H1 (cell line): ENCODE data around the gene CNOT3. TPM values are rescaled to one million over a fixed set of nuclear protein-coding genes. Genes with fewer than 3 reads are reported as not detected.
A peak's percentile ranks its signal among the peaks of the same experiment; 100 is the strongest.

Experiments used
- BCL11A ChIP-seq, 2 experiments: IDR thresholded peaks; one replicate each; pipeline ENCODE4 v1.6.1; 2011; ENCODE audit warnings: low read depth in 2 of 2, low read length in 2 of 2, mild to moderate bottlenecking in 2 of 2
- CBX5 ChIP-seq: fragments of 300-800, 300-1000 bp; sonication (generic); IDR thresholded peaks from 2 replicates; pipeline ENCODE4 v1.7.1; 2016; ENCODE audit warnings: antibody characterized with exemption, low read length, low read depth
- CREB1 ChIP-seq: IDR thresholded peaks from 2 replicates; pipeline ENCODE4 v1.6.1; 2012; ENCODE audit warnings: inconsistent platforms
- PHF8 ChIP-seq: fragments of 200-600 bp; sonication (generic); conservative IDR thresholded peaks from 2 replicates; pipeline ENCODE4 v1.7.1; 2012; ENCODE audit warnings: low read depth, mild to moderate bottlenecking, inconsistent platforms, low read length, moderate library complexity
- RFX5 ChIP-seq: IDR thresholded peaks from 2 replicates; pipeline ENCODE4 v1.6.1; 2011; ENCODE audit warnings: low read depth, low read length, improper control_type of control experiment, borderline replicate concordance
- SIN3A ChIP-seq, 2 experiments: IDR thresholded peaks in 1 of 2; conservative IDR thresholded peaks in 1 of 2; 2 replicates each; pipeline ENCODE4 v1.6.1; 2011 to 2012; ENCODE audit warnings: low read length in 2 of 2, improper control_type of control experiment in 1 of 2, low read depth in 1 of 2, mild to moderate bottlenecking in 1 of 2
- SP4 ChIP-seq: IDR thresholded peaks from 2 replicates; pipeline ENCODE4 v1.6.1; 2012; ENCODE audit warnings: low read length, inconsistent platforms
- SRF ChIP-seq: IDR thresholded peaks from 2 replicates; pipeline ENCODE4 v1.6.1; 2011; ENCODE audit warnings: mild to moderate bottlenecking, low read depth, low read length, moderate library complexity
- TAF1 ChIP-seq: IDR thresholded peaks from 2 replicates; pipeline ENCODE4 v1.6.1; 2011; ENCODE audit warnings: mild to moderate bottlenecking, low read depth, low read length
- polyA plus RNA-seq, 7 experiments: library from polyadenylated mRNA; depleted of rRNA in 3 of 7; stranded (reverse) in 5 of 7; unstranded in 2 of 7; fragments of >200 nt in 5 of 7; fragments of 200-250 nt in 2 of 7; gene quantifications; 1 replicate in 5 of 7; 2 replicates in 1 of 7; 4 replicates in 1 of 7; pipeline versions ENCODE4 v1.2.1 to v1.2.3, GENCODE V29; 2011 to 2013; ENCODE audit warnings: missing spikeins in 2 of 7, mixed read lengths in 2 of 7
- total RNA-seq: library from RNA; stranded (reverse); fragmentation: NEBNext Ultra II Directional; extraction: Animal tissue kit (Norgen Biotek cat#: 25700); gene quantifications from 2 replicates; pipeline ENCODE4 v1.2.1, GENCODE V29; 2021
- TF ChIP-seq, protein P1 (sequence below): IDR thresholded peaks from 2 replicates; pipeline ENCODE4 v1.6.1; 2012; ENCODE audit warnings: inconsistent platforms

Gene CNOT3
- total and polyA plus RNA-seq, 2 of the 8 experiments (the other 6 are each of a cell fraction or from before 2014, with no cell fraction given): 21.2 to 86.4 TPM

DNA sequence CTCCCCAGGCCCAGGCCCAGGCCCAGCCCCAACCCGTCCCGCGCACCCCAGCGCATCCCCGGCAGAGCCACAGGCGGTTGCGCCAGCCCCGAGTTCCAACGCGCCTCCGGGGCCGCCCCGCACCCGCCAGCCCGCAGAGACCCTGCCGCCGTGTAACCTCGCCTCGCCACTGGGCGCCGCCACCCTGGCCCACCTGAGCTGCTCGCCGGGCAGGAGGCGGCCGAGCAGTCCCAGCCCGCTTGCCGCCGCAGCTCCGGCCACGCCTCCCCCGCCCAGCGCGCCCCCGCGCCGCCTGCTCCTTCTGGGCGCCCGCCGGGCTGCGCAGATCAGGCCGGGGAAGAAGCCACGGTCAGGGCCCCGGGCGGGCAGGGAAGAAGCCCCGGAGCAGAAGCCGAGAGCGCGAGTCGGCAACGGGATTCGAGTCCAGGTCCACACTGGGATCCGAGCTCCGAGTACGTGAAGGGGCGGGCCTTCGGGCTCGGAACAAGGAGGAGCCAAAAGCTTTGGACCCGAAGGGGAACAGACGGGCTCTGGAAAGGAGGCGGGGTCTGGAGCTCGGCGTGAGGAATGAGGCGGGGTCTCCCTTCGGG lies 51.7 kb downstream of the CNOT3 start, which contains the start of gene MBOAT7 (continued):
- no peak for TF ChIP-seq RFX5
- peak in 1 of 2 experiments; percentile 72; a peak in 1 of 4 replicates for TF ChIP-seq SIN3A (conservative IDR thresholded peaks at IDR 0.05 in 1 of 2, IDR thresholded peaks at IDR 0.05 in 1 of 2; ENCODE audit: low read depth in 1 of 2, low read length in 2 of 2)
- TF ChIP-seq TAF1: peak; percentile 63; the same call in 1 of the 2 replicates
- TF ChIP-seq CBX5: no peak
- TF ChIP-seq PHF8: peak; percentile 55
- 0 out of 2 replicates have a peak, but pooled peaks have one; percentile 10 for TF ChIP-seq CREB1
- no peak for TF ChIP-seq SRF
- TF ChIP-seq, protein P1, sequence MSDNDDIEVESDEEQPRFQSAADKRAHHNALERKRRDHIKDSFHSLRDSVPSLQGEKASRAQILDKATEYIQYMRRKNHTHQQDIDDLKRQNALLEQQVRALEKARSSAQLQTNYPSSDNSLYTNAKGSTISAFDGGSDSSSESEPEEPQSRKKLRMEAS: 0 out of 2 replicates have a peak, but pooled peaks have one; percentile 31
- no peak for TF ChIP-seq SP4
- TF ChIP-seq BCL11A (IDR thresholded peaks at IDR 0.05; ENCODE audit: low read depth in 2 of 2, low read length in 2 of 2): no peak
